GM23338 (cell line): Measurements from ENCODE around the gene PIRT.

Experiments
- CREB1 ChIP-seq: fragments of 250-450 bp; sonication (Bioruptor Pico); IDR thresholded peaks from 2 replicates; pipeline ENCODE4 v1.5.0; 2020; ENCODE audit warnings: low read depth, mild to moderate bottlenecking, moderate library complexity
- CTCF ChIP-seq, 2 experiments: fragments of 200-600 bp in 1 of 2; sonication (generic) in 1 of 2; conservative IDR thresholded peaks; 2 replicates each; pipeline versions ENCODE4 v1.5.1 to v1.6.1; 2016 to 2017; ENCODE audit warnings: antibody characterized with exemption in 2 of 2, low read depth in 2 of 2, mild to moderate bottlenecking in 2 of 2, moderate library complexity in 1 of 2
- ETS1 ChIP-seq: IDR thresholded peaks from 2 replicates; pipeline ENCODE4 v1.6.1; 2016; ENCODE audit warnings: antibody characterized with exemption
- EZH2 ChIP-seq: fragments of 200-600 bp; sonication (generic); IDR thresholded peaks from one replicate; pipeline ENCODE4 v1.8.0; 2017; ENCODE audit warnings: antibody characterized with exemption, mild to moderate bottlenecking, low read depth; ENCODE audit not compliant: unreplicated experiment
- EZH2phosphoT487 ChIP-seq: fragments of 200-600 bp; sonication (generic); IDR thresholded peaks from one replicate; pipeline ENCODE4 v1.8.1; 2018; ENCODE audit warnings: antibody characterized with exemption; ENCODE audit not compliant: unreplicated experiment
- JUNB ChIP-seq: IDR thresholded peaks from one replicate; pipeline ENCODE4 v1.6.1; 2016; ENCODE audit warnings: antibody characterized with exemption; ENCODE audit not compliant: unreplicated experiment
- POLR2AphosphoS5 ChIP-seq: IDR thresholded peaks from 2 replicates; pipeline ENCODE4 v1.6.1; 2016; ENCODE audit warnings: antibody characterized with exemption, low read depth
- STAT1 ChIP-seq: IDR thresholded peaks from one replicate; pipeline ENCODE4 v1.6.1; 2016; ENCODE audit warnings: antibody characterized with exemption; ENCODE audit not compliant: unreplicated experiment

- no peak for TF ChIP-seq EZH2
- no peak for TF ChIP-seq CTCF (conservative IDR thresholded peaks at IDR 0.05; ENCODE audit: low read depth in 2 of 2)
- no peak for TF ChIP-seq CREB1 (CRISPR knock-in tag)
- TF ChIP-seq POLR2AphosphoS5 = no peak
- no peak for TF ChIP-seq JUNB
- TF ChIP-seq EZH2phosphoT487 = no peak
- TF ChIP-seq STAT1 = no peak
- TF ChIP-seq ETS1 = no peak
Observed at GRCh38 chr17:10775740-10776356, 62.0 kb downstream of the PIRT start.
